GM06990 (cell line): ENCODE data around the gene SLC28A1.

Experiments used
- DNase-seq: peaks from one replicate; pipeline ENCODE4 v3.0.0-alpha.2; 2011; ENCODE audit not compliant: insufficient read length; ENCODE audit errors: extremely low read depth
- H3K27me3 ChIP-seq: replicated peaks from 2 replicates; pipeline ENCODE4 v1.6.0; 2011; ENCODE audit warnings: low read length; ENCODE audit not compliant: control insufficient read depth, insufficient read depth
- H3K36me3 ChIP-seq: 2 replicates; pipeline ENCODE4 v1.5.1; 2011; ENCODE audit warnings: low read length; ENCODE audit not compliant: control insufficient read depth, insufficient read depth
- H3K4me3 ChIP-seq: replicated peaks from 2 replicates; pipeline ENCODE4 v1.5.1; 2011; ENCODE audit warnings: low read depth, mild to moderate bottlenecking, control low read depth, low read length
- CTCF ChIP-seq: IDR thresholded peaks from 2 replicates; pipeline ENCODE4 v1.5.1; 2011; ENCODE audit warnings: low read length, control low read depth, mild to moderate bottlenecking, inconsistent platforms; ENCODE audit not compliant: insufficient read depth, poor library complexity, severe bottlenecking

The SLC28A1 gene

GRCh38 chr15:84904419-84904818 is 20.0 kb downstream of the SLC28A1 start:
- Histone ChIP-seq H3K36me3 (no peaks in the 10 kb centered on the region), H3K27me3 (no peaks in the 10 kb centered on the region), H3K4me3 (no peak overlapping the region)
- TF ChIP-seq CTCF: no peak
- no peak for DNase-seq

GRCh38 chr15:84905016-84905916 is 20.8 kb downstream of the SLC28A1 start:
- DNase-seq: no peak
- no peak for TF ChIP-seq CTCF
- H3K36me3 ChIP-seq: no peaks in the 10 kb centered on the region

GRCh38 chr15:84907731-84908130 is 23.3 kb downstream of the SLC28A1 start:
- Histone ChIP-seq H3K36me3 (no peaks in the 10 kb centered on the region), H3K27me3 (no peaks in the 10 kb centered on the region), H3K4me3 (no peak overlapping the region)
- no peak for TF ChIP-seq CTCF
- no peak for DNase-seq

More at GRCh38 chr15:84905016-84905916, 20.8 kb downstream of the SLC28A1 start:
- Histone ChIP-seq H3K27me3 (no peaks in the 10 kb centered on the region), H3K4me3 (no peak overlapping the region)

- no peak overlapping the region for H3K4me3 ChIP-seq
- DNase-seq: no peak
- TF ChIP-seq CTCF: no peak
- H3K36me3 ChIP-seq: no peaks in the 10 kb centered on the region
- no peaks in the 10 kb centered on the region for H3K27me3 ChIP-seq
Measured at GRCh38 chr15:84908564-84908963, 24.1 kb downstream of the SLC28A1 start.

GRCh38 chr15:84909029-84909428 is 24.6 kb downstream of the SLC28A1 start:
- Histone ChIP-seq H3K27me3 (no peaks in the 10 kb centered on the region), H3K4me3 (no peak overlapping the region), H3K36me3 (no peaks in the 10 kb centered on the region)
- TF ChIP-seq CTCF: no peak
- DNase-seq: no peak
